HepG2 (cell line): ENCODE measurements around the gene HCK. TPM values are rescaled to one million over a fixed set of nuclear protein-coding genes. Genes with fewer than 3 reads are reported as not detected.
A peak's percentile ranks its signal among the peaks of the same experiment; 100 is the strongest.

Source experiments
- BORCS8-MEF2B ChIP-seq: sonication (generic); formaldehyde crosslinking; IDR thresholded peaks from 2 replicates; pipeline ENCODE4 v1.8.0; 2022; ENCODE audit warnings: mild to moderate bottlenecking, missing genetic modification reagents
- CREB1 ChIP-seq, 2 experiments: fragments of 450-650 bp in 1 of 2; IDR thresholded peaks; 2 replicates each; pipeline ENCODE4 v1.6.1; 2016 to 2017; ENCODE audit warnings: control low read depth in 1 of 2, mild to moderate bottlenecking in 1 of 2, missing compliant biosample characterization in 1 of 2, missing genetic modification characterization in 1 of 2
- HMGXB3 ChIP-seq: sonication (generic); formaldehyde crosslinking; IDR thresholded peaks from 2 replicates; pipeline ENCODE4 v1.4.0; 2020; ENCODE audit warnings: missing genetic modification reagents, borderline replicate concordance
- NONO ChIP-seq, 2 experiments: fragments of 450-650 bp in 1 of 2; sonication (generic) in 1 of 2; formaldehyde crosslinking in 1 of 2; IDR thresholded peaks in 1 of 2; conservative IDR thresholded peaks in 1 of 2; 2 replicates each; pipeline versions ENCODE4 v1.6.1 to v1.8.0; 2017 to 2022; ENCODE audit warnings: mild to moderate bottlenecking in 1 of 2, missing genetic modification reagents in 1 of 2, moderate library complexity in 1 of 2
- PAWR ChIP-seq: sonication (generic); formaldehyde crosslinking; IDR thresholded peaks from 2 replicates; pipeline ENCODE4 v1.4.0; 2020; ENCODE audit warnings: missing genetic modification reagents, mild to moderate bottlenecking, borderline replicate concordance
- REL ChIP-seq: sonication (generic); formaldehyde crosslinking; conservative IDR thresholded peaks from 2 replicates; pipeline ENCODE4 v1.8.0; 2022; ENCODE audit warnings: mild to moderate bottlenecking, missing genetic modification reagents, moderate library complexity
- RXRA ChIP-seq: sonication (generic); formaldehyde crosslinking; IDR thresholded peaks from 2 replicates; pipeline ENCODE4 v1.5.1; 2020; ENCODE audit warnings: missing genetic modification reagents
- THAP8 ChIP-seq: sonication (generic); formaldehyde crosslinking; IDR thresholded peaks from 2 replicates; pipeline ENCODE4 v1.5.1; 2020; ENCODE audit warnings: missing genetic modification reagents, mild to moderate bottlenecking, borderline replicate concordance
- THRA ChIP-seq: sonication (generic); formaldehyde crosslinking; IDR thresholded peaks from 2 replicates; pipeline ENCODE4 v1.4.0; 2020; ENCODE audit warnings: missing genetic modification reagents, borderline replicate concordance
- ZBTB42 ChIP-seq: sonication (generic); formaldehyde crosslinking; IDR thresholded peaks from 2 replicates; pipeline ENCODE4 v1.5.0; 2020; ENCODE audit warnings: mild to moderate bottlenecking, missing genetic modification reagents
- ZMYM4 ChIP-seq: sonication (generic); formaldehyde crosslinking; IDR thresholded peaks from 2 replicates; pipeline ENCODE4 v1.8.1; 2023; ENCODE audit warnings: mild to moderate bottlenecking, missing genetic modification reagents
- ZNF598 ChIP-seq: sonication (generic); formaldehyde crosslinking; IDR thresholded peaks from 2 replicates; pipeline ENCODE4 v1.5.1; 2020; ENCODE audit warnings: mild to moderate bottlenecking, missing genetic modification reagents, borderline replicate concordance
- ZNF878 ChIP-seq: sonication (generic); formaldehyde crosslinking; IDR thresholded peaks from 2 replicates; pipeline ENCODE4 v1.8.1; 2023; ENCODE audit warnings: mild to moderate bottlenecking, missing genetic modification reagents, moderate library complexity
- ZNF891 ChIP-seq: sonication (generic); formaldehyde crosslinking; IDR thresholded peaks from 2 replicates; pipeline ENCODE4 v1.5.0; 2020; ENCODE audit warnings: mild to moderate bottlenecking, missing genetic modification reagents
- polyA plus RNA-seq, 8 experiments: library from polyadenylated mRNA; depleted of rRNA in 3 of 8; stranded (reverse) in 7 of 8; unstranded in 1 of 8; fragments of >200 nt; fragmentation: Illumina TruSeq in 4 of 8; extraction: Trizol in 4 of 8; gene quantifications; 2 replicates each; pipeline versions ENCODE4 v1.2.1 to v1.2.3, GENCODE V29; 2011 to 2016; ENCODE audit warnings: low read depth in 4 of 8, missing spikeins in 1 of 8, mixed read lengths in 1 of 8; ENCODE audit not compliant: insufficient read depth in 1 of 8
- total RNA-seq, 5 experiments: library from RNA; depleted of rRNA; stranded (reverse); fragments of >200 nt; fragmentation: Illumina TruSeq; extraction: Trizol; gene quantifications; 2 replicates each; pipeline ENCODE4 v1.2.3, GENCODE V29; 2016; ENCODE audit warnings: low read depth in 1 of 5
- TF ChIP-seq, protein P1 (sequence below): IDR thresholded peaks from 2 replicates; pipeline ENCODE4 v1.6.1; 2018; ENCODE audit warnings: missing genetic modification reagents
- TF ChIP-seq, protein P2 (sequence below): sonication (generic); formaldehyde crosslinking; IDR thresholded peaks from 2 replicates; pipeline ENCODE4 v1.5.0; 2020; ENCODE audit warnings: mild to moderate bottlenecking, missing genetic modification reagents, borderline replicate concordance

Gene HCK
- total and polyA plus RNA-seq, 2 of the 13 experiments (the other 11 are each of a cell fraction or from before 2014, with no cell fraction given) = 0.04 TPM; not detected in 1

- TF ChIP-seq HMGXB3 = no peak
- TF ChIP-seq NONO (IDR thresholded peaks at IDR 0.05) = no peak
- TF ChIP-seq NONO (CRISPR knock-in tag; conservative IDR thresholded peaks at IDR 0.05) = no peak
- TF ChIP-seq PAWR = no peak
- TF ChIP-seq BORCS8-MEF2B (CRISPR knock-in tag) = no peak; the same call in 1 of the 2 replicates
- TF ChIP-seq ZNF891 (CRISPR knock-in tag) = no peak
- TF ChIP-seq, protein P1, sequence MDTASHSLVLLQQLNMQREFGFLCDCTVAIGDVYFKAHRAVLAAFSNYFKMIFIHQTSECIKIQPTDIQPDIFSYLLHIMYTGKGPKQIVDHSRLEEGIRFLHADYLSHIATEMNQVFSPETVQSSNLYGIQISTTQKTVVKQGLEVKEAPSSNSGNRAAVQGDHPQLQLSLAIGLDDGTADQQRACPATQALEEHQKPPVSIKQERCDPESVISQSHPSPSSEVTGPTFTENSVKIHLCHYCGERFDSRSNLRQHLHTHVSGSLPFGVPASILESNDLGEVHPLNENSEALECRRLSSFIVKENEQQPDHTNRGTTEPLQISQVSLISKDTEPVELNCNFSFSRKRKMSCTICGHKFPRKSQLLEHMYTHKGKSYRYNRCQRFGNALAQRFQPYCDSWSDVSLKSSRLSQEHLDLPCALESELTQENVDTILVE = 0 out of 2 replicates have a peak, but pooled peaks have one; percentile 36
- peak; percentile 86; the same call in 1 of the 2 replicates for TF ChIP-seq ZNF598 (CRISPR knock-in tag)
- TF ChIP-seq, protein P2, sequence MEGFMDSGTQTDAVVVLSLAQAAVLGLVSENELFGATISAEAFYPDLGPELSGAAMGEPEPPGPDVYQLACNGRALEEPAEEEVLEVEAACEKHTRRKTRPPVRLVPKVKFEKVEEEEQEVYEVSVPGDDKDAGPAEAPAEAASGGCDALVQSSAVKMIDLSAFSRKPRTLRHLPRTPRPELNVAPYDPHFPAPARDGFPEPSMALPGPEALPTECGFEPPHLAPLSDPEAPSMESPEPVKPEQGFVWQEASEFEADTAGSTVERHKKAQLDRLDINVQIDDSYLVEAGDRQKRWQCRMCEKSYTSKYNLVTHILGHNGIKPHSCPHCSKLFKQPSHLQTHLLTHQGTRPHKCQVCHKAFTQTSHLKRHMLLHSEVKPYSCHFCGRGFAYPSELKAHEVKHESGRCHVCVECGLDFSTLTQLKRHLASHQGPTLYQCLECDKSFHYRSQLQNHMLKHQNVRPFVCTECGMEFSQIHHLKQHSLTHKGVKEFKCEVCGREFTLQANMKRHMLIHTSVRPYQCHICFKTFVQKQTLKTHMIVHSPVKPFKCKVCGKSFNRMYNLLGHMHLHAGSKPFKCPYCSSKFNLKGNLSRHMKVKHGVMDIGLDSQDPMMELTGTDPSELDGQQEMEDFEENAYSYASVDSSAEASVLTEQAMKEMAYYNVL (CRISPR knock-in tag) = peak; percentile 86; the same call in 1 of the 2 replicates
- TF ChIP-seq REL (CRISPR knock-in tag) = no peak
- no peak; the same call in 1 of the 2 replicates for TF ChIP-seq THAP8
- TF ChIP-seq RXRA (CRISPR knock-in tag) = peak; percentile 68
- peak; percentile 69 for TF ChIP-seq ZMYM4
- no peak for TF ChIP-seq ZBTB42
- TF ChIP-seq ZNF878 (CRISPR knock-in tag) = no peak
- no peak; the same call in 1 of the 2 replicates for TF ChIP-seq THRA (CRISPR knock-in tag)
- TF ChIP-seq CREB1 (IDR thresholded peaks at IDR 0.05) = peak; percentile 75
- no peak; the same call in 1 of the 2 replicates for TF ChIP-seq CREB1 (CRISPR knock-in tag; IDR thresholded peaks at IDR 0.05)
These were observed 20.8 kb upstream of the HCK start (continued) for GRCh38 chr20:32031007-32031958.
